ENCODE data around the gene THBS2.
"Not testable (repeated sequence)": the region's sequence is repeated elsewhere in the genome, so short reads cannot be mapped to it uniquely, and the experiment has no call there.

THBS2 gene

GRCh38 chr6:169229615-169230321 lies 23.9 kb downstream of the THBS2 start:
- DNase-seq, result no peak

- no peak for DNase-seq
These were observed 26.5 kb downstream of the THBS2 start for GRCh38 chr6:169227116-169227515.

GRCh38 chr6:169225887-169226286 lies 27.8 kb downstream of the THBS2 start:
- DNase-seq, result no peak

- DNase-seq, result no peak
These were observed 28.5 kb downstream of the THBS2 start for GRCh38 chr6:169225131-169225576.

- DNase-seq, result no peak
These were observed 28.9 kb downstream of the THBS2 start for GRCh38 chr6:169224716-169225115.

GRCh38 chr6:169224185-169224695 lies 29.4 kb downstream of the THBS2 start:
- DNase-seq, result no peak

GRCh38 chr6:169223006-169223405 lies 30.6 kb downstream of the THBS2 start:
- DNase-seq, result no peak

- no peak for DNase-seq
These were observed 31.5 kb downstream of the THBS2 start for GRCh38 chr6:169222126-169222525.

- no peak for DNase-seq
These were observed 32.4 kb downstream of the THBS2 start for GRCh38 chr6:169221264-169221663.

- no peak for DNase-seq
These were observed 33.3 kb downstream of the THBS2 start for GRCh38 chr6:169220068-169220964.

GRCh38 chr6:169217972-169218371 lies 35.7 kb downstream of the THBS2 start:
- no peak for DNase-seq

- DNase-seq, result no peak
These were observed 36.8 kb downstream of the THBS2 start for GRCh38 chr6:169216830-169217229.

GRCh38 chr6:169215201-169215681 lies 38.4 kb downstream of the THBS2 start:
- DNase-seq, result no peak

GRCh38 chr6:169214789-169215188 lies 38.9 kb downstream of the THBS2 start:
- not testable (repeated sequence) for DNase-seq

- no peak for DNase-seq
These were observed 39.7 kb downstream of the THBS2 start for GRCh38 chr6:169213814-169214520.

GRCh38 chr6:169212897-169213813 lies 40.5 kb downstream of the THBS2 start:
- DNase-seq, result peak; percentile 89

GRCh38 chr6:169212436-169212835 lies 41.2 kb downstream of the THBS2 start:
- DNase-seq, result no peak

- DNase-seq, result no peak
These were observed 41.8 kb downstream of the THBS2 start for GRCh38 chr6:169211881-169212280.

- DNase-seq, result no peak
These were observed 43.0 kb downstream of the THBS2 start for GRCh38 chr6:169210611-169211010.

- DNase-seq, result no peak
These were observed 45.6 kb downstream of the THBS2 start for GRCh38 chr6:169208011-169208410.

GRCh38 chr6:169207482-169207881 lies 46.2 kb downstream of the THBS2 start:
- DNase-seq, result no peak

All from CD4-positive, alpha-beta T cell treated with Interleukin-17A for 4 hours (primary cell).